Measurements from ENCODE around the gene SIL1. TPM values are rescaled to one million over a fixed set of nuclear protein-coding genes. Genes with fewer than 3 reads are reported as not detected.

Gene SIL1
- total and polyA plus RNA-seq, 2 donors (not counting 1 experiment from before 2014, with no cell fraction given), result 66.4 to 85.5 TPM

- Histone ChIP-seq H4K20me1 (ENCODE audit: control insufficient read depth, extremely low read depth, insufficient read depth, low read length) (no peaks in the 10 kb centered on the region), H3K4me1 (ENCODE audit: control insufficient read depth, extremely low read depth, insufficient read depth, low read length) (no peaks in the 10 kb centered on the region), H3K27ac (ENCODE audit: insufficient read depth, low read length) (no peak overlapping the region), H2AFZ (ENCODE audit: low read length) (no peak overlapping the region), H3K79me2 (ENCODE audit: control insufficient read depth, insufficient read depth, low read length) (no peaks in the 10 kb centered on the region), H3K27me3 (ENCODE audit: control insufficient read depth, insufficient read depth, low read length) (peaks cover 5% of the 10 kb centered on the region), H3K36me3 (ENCODE audit: control insufficient read depth, insufficient read depth, low read length) (no peaks in the 10 kb centered on the region), H3K9ac (ENCODE audit: insufficient read depth, low read length) (no peak overlapping the region), H3K9me3 (ENCODE audit: control insufficient read depth, insufficient read depth, low read depth, low read length) (no peaks in the 10 kb centered on the region), H3K4me3 (replicated peaks in 1 of 4; ENCODE audit: control extremely low read depth in 1 of 4, insufficient read depth in 1 of 4, low read depth in 3 of 4, low read length in 4 of 4) (no peak overlapping the region), H3K4me2 (ENCODE audit: extremely low read depth, insufficient read depth, low read length) (no peak overlapping the region)
- TF ChIP-seq CTCF (conservative IDR thresholded peaks at IDR 0.05 in 1 of 2, IDR thresholded peaks at IDR 0.05 in 1 of 2; ENCODE audit: low read depth in 1 of 2, low read length in 2 of 2), result no peak
- no peak for TF ChIP-seq EZH2 (IDR thresholded peaks at IDR 0.05; ENCODE audit: low read length, missing control alignments)
- DNase-seq (ENCODE audit: low read depth in 2 of 2), result no peak
Measured at GRCh38 chr5:139205586-139205985, 7.4 kb upstream of the SIL1 start.

GRCh38 chr5:139205124-139205523, 7.0 kb upstream of the SIL1 start:
- Histone ChIP-seq H3K27ac (ENCODE audit: insufficient read depth, low read length) (no peak overlapping the region), H3K36me3 (ENCODE audit: control insufficient read depth, insufficient read depth, low read length) (no peaks in the 10 kb centered on the region), H2AFZ (ENCODE audit: low read length) (no peak overlapping the region), H3K27me3 (ENCODE audit: control insufficient read depth, insufficient read depth, low read length) (peaks cover 5% of the 10 kb centered on the region), H3K9ac (ENCODE audit: insufficient read depth, low read length) (no peak overlapping the region), H3K9me3 (ENCODE audit: control insufficient read depth, insufficient read depth, low read depth, low read length) (no peaks in the 10 kb centered on the region), H3K4me1 (ENCODE audit: control insufficient read depth, extremely low read depth, insufficient read depth, low read length) (no peaks in the 10 kb centered on the region), H3K4me3 (replicated peaks in 1 of 4; ENCODE audit: control extremely low read depth in 1 of 4, insufficient read depth in 1 of 4, low read depth in 3 of 4, low read length in 4 of 4) (no peak overlapping the region), H3K79me2 (ENCODE audit: control insufficient read depth, insufficient read depth, low read length) (no peaks in the 10 kb centered on the region), H3K4me2 (ENCODE audit: extremely low read depth, insufficient read depth, low read length) (no peak overlapping the region), H4K20me1 (ENCODE audit: control insufficient read depth, extremely low read depth, insufficient read depth, low read length) (no peaks in the 10 kb centered on the region)
- TF ChIP-seq EZH2 (IDR thresholded peaks at IDR 0.05; ENCODE audit: low read length, missing control alignments) (no peak), CTCF (conservative IDR thresholded peaks at IDR 0.05 in 1 of 2, IDR thresholded peaks at IDR 0.05 in 1 of 2; ENCODE audit: low read depth in 1 of 2, low read length in 2 of 2) (no peak)
- no peak for DNase-seq (ENCODE audit: low read depth in 2 of 2)

- TF ChIP-seq EZH2 (IDR thresholded peaks at IDR 0.05; ENCODE audit: low read length, missing control alignments), result no peak
- TF ChIP-seq CTCF (conservative IDR thresholded peaks at IDR 0.05 in 1 of 2, IDR thresholded peaks at IDR 0.05 in 1 of 2; ENCODE audit: low read depth in 1 of 2, low read length in 2 of 2), result no peak
- H3K9ac ChIP-seq (ENCODE audit: insufficient read depth, low read length), result no peak overlapping the region
- DNase-seq (ENCODE audit: low read depth in 2 of 2), result no peak
Measured at GRCh38 chr5:139204196-139204595, 6.0 kb upstream of the SIL1 start.

More at GRCh38 chr5:139204196-139204595, 6.0 kb upstream of the SIL1 start:
- Histone ChIP-seq H3K4me1 (ENCODE audit: control insufficient read depth, extremely low read depth, insufficient read depth, low read length) (no peaks in the 10 kb centered on the region), H3K79me2 (ENCODE audit: control insufficient read depth, insufficient read depth, low read length) (no peaks in the 10 kb centered on the region), H2AFZ (ENCODE audit: low read length) (no peak overlapping the region), H3K4me2 (ENCODE audit: extremely low read depth, insufficient read depth, low read length) (no peak overlapping the region), H4K20me1 (ENCODE audit: control insufficient read depth, extremely low read depth, insufficient read depth, low read length) (no peaks in the 10 kb centered on the region), H3K4me3 (replicated peaks in 1 of 4; ENCODE audit: control extremely low read depth in 1 of 4, insufficient read depth in 1 of 4, low read depth in 3 of 4, low read length in 4 of 4) (no peak overlapping the region), H3K27me3 (ENCODE audit: control insufficient read depth, insufficient read depth, low read length) (peaks cover 2% of the 10 kb centered on the region), H3K9me3 (ENCODE audit: control insufficient read depth, insufficient read depth, low read depth, low read length) (no peaks in the 10 kb centered on the region), H3K36me3 (ENCODE audit: control insufficient read depth, insufficient read depth, low read length) (no peaks in the 10 kb centered on the region), H3K27ac (ENCODE audit: insufficient read depth, low read length) (no peak overlapping the region)

Measured in fibroblast of lung (primary cell).